ENCODE results near the gene YIPF2. TPM values are rescaled to one million over a fixed set of nuclear protein-coding genes. Genes with fewer than 3 reads are reported as not detected.

YIPF2 gene
- total RNA-seq, 2 donors from 2014 or later, result 55.6 to 62.6 TPM

DNA sequence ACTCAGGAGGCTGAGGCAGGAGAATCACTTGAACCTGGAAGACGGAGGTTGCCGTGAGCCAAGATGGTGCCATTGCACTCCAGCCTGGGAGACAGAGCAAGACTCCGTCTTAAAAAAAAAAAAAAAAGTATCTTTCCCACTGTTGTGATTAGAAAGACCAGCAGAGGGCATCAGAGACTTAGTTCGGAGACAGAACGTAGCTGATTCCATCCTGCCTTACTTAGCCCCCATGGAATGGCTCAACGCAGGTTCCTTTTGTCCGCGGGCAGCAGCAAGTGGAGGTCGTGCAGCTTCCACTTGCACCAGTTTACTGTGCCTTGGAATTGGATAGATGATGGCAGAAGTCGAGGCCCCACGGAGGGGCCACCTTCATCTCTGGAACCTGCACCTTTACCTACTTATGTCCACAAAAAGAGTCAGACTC, 8.2 kb upstream of the YIPF2 start:
- H3K27ac Mint-ChIP-seq, result peak overlapping the region; percentile 83
- H3K27me3 Mint-ChIP-seq (ENCODE audit: insufficient read depth), result no peaks in the 10 kb centered on the region
- no peak overlapping the region for H3K9ac ChIP-seq (ENCODE audit: extremely low read depth, low read length, poor library complexity, severe bottlenecking)

DNA sequence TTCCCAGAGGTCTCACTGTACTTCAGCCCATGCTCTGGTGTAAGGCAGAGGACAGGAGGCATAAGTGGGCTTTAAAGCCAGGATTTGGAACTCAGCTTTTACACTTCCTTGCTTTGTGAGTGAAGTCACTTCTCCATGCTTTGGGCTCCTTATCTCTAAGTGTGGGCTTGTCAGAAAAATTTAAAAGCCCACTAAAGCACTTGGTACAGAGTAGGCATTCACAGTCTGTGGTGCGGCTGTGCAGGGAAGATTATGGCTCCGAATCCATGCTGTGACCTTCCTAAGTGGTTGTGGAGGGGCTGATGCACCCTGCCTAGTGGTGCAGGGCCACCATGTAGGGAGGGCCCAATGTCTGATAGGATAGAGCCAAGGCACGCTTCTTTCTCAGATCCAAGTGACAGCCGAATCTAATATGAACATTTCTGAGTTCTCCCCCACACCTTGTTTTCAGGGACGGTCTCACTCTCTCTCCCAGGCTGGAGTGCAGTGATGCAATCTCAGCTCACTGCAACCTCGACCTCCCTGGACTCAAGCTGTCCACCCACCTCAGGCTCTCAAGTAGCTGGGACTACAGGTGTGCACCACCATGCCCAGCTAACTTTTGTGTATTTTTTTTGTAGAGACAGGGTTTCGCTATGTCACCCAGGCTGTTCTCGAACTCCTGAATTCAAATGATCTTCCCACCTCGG, 7.1 kb upstream of the YIPF2 start:
- peaks cover 4% of the 10 kb centered on the region for H3K4me1 ChIP-seq (ENCODE audit: control insufficient read depth, insufficient read depth, low read length)
- 92 to 95% methylated on average over 9 of the region's 9 CpGs for whole genome bisulfite sequencing, 2 experiments (ENCODE audit: insufficient coverage in 1 of 2, insufficient read length in 1 of 2)
- no peak overlapping the region for H3K4me3 Mint-ChIP-seq
- no peak for DNase-seq
- peaks cover 11% of the 10 kb centered on the region for H3K36me3 Mint-ChIP-seq (ENCODE audit: low read depth)
- no peak overlapping the region for H3K27ac ChIP-seq (ENCODE audit: low read depth, low read length)
- peaks cover 17% of the 10 kb centered on the region for H3K36me3 ChIP-seq (ENCODE audit: control insufficient read depth, insufficient read depth, low read length)
- H3K4me1 Mint-ChIP-seq, result peaks cover 10% of the 10 kb centered on the region
- TF ChIP-seq, protein P1, sequence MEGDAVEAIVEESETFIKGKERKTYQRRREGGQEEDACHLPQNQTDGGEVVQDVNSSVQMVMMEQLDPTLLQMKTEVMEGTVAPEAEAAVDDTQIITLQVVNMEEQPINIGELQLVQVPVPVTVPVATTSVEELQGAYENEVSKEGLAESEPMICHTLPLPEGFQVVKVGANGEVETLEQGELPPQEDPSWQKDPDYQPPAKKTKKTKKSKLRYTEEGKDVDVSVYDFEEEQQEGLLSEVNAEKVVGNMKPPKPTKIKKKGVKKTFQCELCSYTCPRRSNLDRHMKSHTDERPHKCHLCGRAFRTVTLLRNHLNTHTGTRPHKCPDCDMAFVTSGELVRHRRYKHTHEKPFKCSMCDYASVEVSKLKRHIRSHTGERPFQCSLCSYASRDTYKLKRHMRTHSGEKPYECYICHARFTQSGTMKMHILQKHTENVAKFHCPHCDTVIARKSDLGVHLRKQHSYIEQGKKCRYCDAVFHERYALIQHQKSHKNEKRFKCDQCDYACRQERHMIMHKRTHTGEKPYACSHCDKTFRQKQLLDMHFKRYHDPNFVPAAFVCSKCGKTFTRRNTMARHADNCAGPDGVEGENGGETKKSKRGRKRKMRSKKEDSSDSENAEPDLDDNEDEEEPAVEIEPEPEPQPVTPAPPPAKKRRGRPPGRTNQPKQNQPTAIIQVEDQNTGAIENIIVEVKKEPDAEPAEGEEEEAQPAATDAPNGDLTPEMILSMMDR (conservative IDR thresholded peaks at IDR 0.05), result no peak
- H3K27me3 Mint-ChIP-seq (ENCODE audit: insufficient read depth), result no peaks in the 10 kb centered on the region
- H3K9ac ChIP-seq (ENCODE audit: extremely low read depth, low read length, poor library complexity, severe bottlenecking), result no peak overlapping the region
- no peaks in the 10 kb centered on the region for H3K27me3 ChIP-seq (ENCODE audit: control insufficient read depth, insufficient read depth, low read length, poor library complexity, severe bottlenecking)
- no peaks in the 10 kb centered on the region for H3K9me3 ChIP-seq (ENCODE audit: control insufficient read depth, low read length)
- H3K9me3 Mint-ChIP-seq, result no peaks in the 10 kb centered on the region
- H3K4me3 ChIP-seq (ENCODE audit: low read length), result no peak overlapping the region
- no peak overlapping the region for H3K27ac Mint-ChIP-seq

More for the DNA sequence above, 8.2 kb upstream of the YIPF2 start:
- DNase-seq, result peak; percentile 84
- H3K4me3 ChIP-seq (ENCODE audit: low read length), result no peak overlapping the region
- H3K36me3 ChIP-seq (ENCODE audit: control insufficient read depth, insufficient read depth, low read length), result peaks cover 12% of the 10 kb centered on the region
- no peaks in the 10 kb centered on the region for H3K27me3 ChIP-seq (ENCODE audit: control insufficient read depth, insufficient read depth, low read length, poor library complexity, severe bottlenecking)
- Mint-ChIP-seq H3K9me3 (no peaks in the 10 kb centered on the region), H3K4me3 (no peak overlapping the region), H3K36me3 (ENCODE audit: low read depth) (peaks cover 7% of the 10 kb centered on the region), H3K4me1 (peaks cover 10% of the 10 kb centered on the region)
- TF ChIP-seq, protein P1 (conservative IDR thresholded peaks at IDR 0.05), result peak; percentile 77
- H3K27ac ChIP-seq (ENCODE audit: low read depth, low read length), result no peak overlapping the region
- H3K9me3 ChIP-seq (ENCODE audit: control insufficient read depth, low read length), result no peaks in the 10 kb centered on the region
- H3K4me1 ChIP-seq (ENCODE audit: control insufficient read depth, insufficient read depth, low read length), result peaks cover 4% of the 10 kb centered on the region
- 0 to 17% methylated on average over 3 to 11 of the region's 11 CpGs for WGBS, 2 experiments (ENCODE audit: insufficient coverage in 1 of 2, insufficient read length in 1 of 2)

DNA sequence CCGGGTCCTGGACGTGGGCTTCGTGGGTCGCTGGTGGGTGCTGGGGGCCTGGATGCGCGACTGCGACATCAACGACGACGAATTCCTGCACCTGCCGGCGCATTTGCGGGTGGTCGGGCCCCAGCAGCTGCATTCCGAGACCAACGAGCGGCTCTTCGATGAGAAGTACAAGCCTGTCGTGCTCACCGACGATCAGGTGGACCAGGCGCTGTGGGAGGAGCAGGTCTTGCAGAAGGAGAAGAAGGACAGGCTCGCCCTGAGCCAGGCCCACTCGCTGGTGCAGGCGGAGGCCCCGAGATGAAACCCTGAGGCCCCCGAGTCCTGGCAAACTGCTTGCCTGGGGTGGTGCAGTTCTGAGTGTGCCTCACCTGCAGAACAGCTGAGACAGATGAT, 959 bp upstream of the YIPF2 start:
- DNase-seq, result no peak
- TF ChIP-seq, protein P1 (conservative IDR thresholded peaks at IDR 0.05), result no peak
- Histone ChIP-seq H3K36me3 (ENCODE audit: control insufficient read depth, insufficient read depth, low read length) (peaks cover 30% of the 10 kb centered on the region), H3K27ac (ENCODE audit: low read depth, low read length) (peak overlapping the region; percentile 57), H3K27me3 (ENCODE audit: control insufficient read depth, insufficient read depth, low read length, poor library complexity, severe bottlenecking) (no peaks in the 10 kb centered on the region), H3K9me3 (ENCODE audit: control insufficient read depth, low read length) (no peaks in the 10 kb centered on the region), H3K9ac (ENCODE audit: extremely low read depth, low read length, poor library complexity, severe bottlenecking) (peak overlapping the region; percentile 69), H3K4me1 (ENCODE audit: control insufficient read depth, insufficient read depth, low read length) (peaks cover 4% of the 10 kb centered on the region), H3K4me3 (ENCODE audit: low read length) (peak overlapping the region; percentile 85)
- Mint-ChIP-seq H3K4me3 (peak overlapping the region; percentile 86), H3K9me3 (no peaks in the 10 kb centered on the region), H3K27ac (peak overlapping the region; percentile 79), H3K36me3 (ENCODE audit: low read depth) (peaks cover 28% of the 10 kb centered on the region), H3K27me3 (ENCODE audit: insufficient read depth) (no peaks in the 10 kb centered on the region), H3K4me1 (no peaks in the 10 kb centered on the region)
- 14 to 20% methylated on average over 9 to 27 of the region's 27 CpGs for WGBS, 2 experiments (ENCODE audit: insufficient coverage in 1 of 2, insufficient read length in 1 of 2)
